GM21576 (cell line): ENCODE data around the gene ATP7B.

Experiments
- ATAC-seq: cut with Tn5 transposase; IDR thresholded peaks from one replicate; pipeline ENCODE4 v1.9.1; 2021; ENCODE audit warnings: mild to moderate bottlenecking, moderate library complexity; ENCODE audit not compliant: unreplicated experiment

ATP7B gene

GRCh38 chr13:51953347-51954195 is 57.7 kb downstream of the ATP7B start:
- no peak for ATAC-seq

DNA sequence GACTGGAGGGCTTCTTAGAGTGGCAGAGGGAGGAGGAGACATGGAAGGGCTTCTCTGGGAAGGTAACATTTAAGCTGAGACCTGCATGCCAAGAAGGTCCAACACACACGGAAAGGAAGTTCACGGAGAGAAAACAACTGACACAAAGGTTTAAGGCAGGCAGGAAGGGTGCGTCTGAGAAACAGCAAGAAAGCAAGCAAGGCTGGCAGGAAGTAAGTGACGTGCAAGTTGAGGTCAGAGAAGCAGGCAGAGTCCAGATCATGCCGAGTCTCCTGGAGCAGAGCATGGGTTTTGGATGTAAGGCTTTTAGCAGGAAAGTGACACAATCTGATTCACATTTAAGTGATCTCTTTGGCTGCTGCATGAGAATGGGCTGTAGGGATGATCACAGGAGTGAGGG is 60.5 kb downstream of the ATP7B start:
- no peak for ATAC-seq

DNA sequence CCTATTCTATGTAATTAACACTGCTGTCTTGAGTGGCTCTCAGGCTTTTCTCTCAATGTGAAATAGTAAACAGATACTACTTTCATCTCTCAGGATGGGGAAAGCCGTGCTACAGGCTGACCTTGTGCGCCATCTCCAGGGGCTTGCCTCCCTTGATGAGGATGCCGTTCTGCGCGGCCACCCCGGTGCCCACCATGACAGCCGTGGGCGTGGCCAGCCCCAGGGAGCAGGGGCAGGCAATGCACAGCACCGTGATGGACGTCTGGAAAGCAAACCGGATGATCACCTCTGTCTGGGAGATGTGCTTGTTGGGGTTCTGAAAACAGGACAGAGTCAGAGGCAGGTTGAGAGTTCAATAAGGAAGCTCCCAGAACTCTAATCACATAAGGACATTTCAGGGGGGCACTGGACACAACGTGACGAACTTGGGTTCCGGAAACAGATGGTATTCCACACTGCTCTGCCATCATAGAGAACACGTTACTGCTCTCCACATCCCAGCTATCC is 65.0 kb downstream of the ATP7B start:
- ATAC-seq, result no peak

- ATAC-seq, result peak; percentile 65
Measured at GRCh38 chr13:51945149-51945548, 66.1 kb downstream of the ATP7B start.

DNA sequence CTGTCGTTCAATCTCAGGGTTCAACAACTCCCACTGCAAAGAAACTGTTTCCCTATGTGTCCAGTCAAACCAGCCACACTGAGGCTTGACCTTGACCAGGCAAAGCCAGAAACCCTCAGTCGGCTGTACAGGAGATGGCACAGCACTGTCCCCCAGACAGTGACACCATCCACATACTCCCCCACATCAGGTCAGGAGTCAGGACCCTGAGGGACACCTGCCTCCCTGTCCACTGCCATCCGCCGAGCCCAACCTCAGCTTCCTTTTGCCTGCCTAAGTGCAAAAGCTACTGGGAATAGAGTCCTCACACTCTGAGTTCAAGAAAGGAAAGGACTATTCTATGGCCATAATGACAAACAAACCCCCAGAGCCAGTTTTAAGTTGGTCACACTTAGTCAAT is 66.8 kb downstream of the ATP7B start:
- ATAC-seq, result no peak

- ATAC-seq, result no peak
Measured at GRCh38 chr13:51943721-51944120, 67.5 kb downstream of the ATP7B start.

- no peak for ATAC-seq
Measured at GRCh38 chr13:51942189-51942588, 69.1 kb downstream of the ATP7B start.

DNA sequence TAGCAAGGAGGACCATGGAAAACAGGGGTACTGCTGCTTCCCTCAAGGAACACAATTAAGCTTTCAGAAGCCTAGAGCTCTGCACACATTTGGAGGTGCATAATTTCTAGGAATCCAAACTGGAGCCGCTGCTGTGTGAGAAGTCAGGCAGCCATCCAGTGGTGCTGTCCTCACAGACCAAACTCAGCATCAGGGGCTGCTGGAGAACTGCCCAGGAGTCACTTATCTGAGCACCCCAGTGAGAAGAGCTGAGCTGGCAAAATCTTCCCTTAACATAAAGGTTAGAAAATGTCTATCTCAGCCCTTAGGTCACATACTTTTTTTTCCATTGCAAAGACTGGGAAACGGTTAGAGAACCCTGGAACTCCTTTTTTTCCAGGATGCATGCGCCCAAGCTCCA is 72.8 kb downstream of the ATP7B start:
- no peak for ATAC-seq

- no peak for ATAC-seq
Measured at GRCh38 chr13:51937320-51938290, 73.6 kb downstream of the ATP7B start.

- no peak for ATAC-seq
Measured at GRCh38 chr13:51935326-51936171, 75.7 kb downstream of the ATP7B start.

DNA sequence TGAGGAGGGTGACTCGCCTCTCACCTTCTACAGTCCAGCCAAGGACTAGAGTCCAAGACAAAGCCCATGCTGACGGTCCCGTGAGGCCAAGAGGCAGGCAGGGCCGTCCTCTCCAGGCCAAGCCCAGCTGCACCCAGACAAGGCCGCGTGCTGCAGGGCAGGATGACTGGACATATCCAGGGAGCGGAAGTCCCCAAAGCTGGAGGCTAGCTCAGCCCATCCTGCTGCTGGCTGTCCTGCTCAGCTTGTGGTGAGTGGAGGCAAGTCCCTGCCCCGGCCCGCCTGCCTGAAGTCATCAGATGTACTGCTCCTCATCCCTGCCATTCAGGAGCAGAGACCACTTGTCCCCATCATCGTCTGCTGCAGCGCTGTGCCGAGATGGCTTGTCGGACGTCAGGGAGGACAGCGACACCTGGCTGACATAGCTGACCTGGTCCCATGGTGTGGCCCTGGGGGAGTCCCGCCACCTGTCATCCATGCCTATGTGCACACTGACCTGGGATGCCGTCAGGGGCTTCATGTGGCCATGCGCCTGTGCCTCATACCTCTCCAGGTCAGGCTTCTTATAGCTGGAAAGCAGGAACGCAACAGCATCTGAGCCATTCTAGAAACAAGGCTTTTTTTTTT is 76.7 kb downstream of the ATP7B start:
- ATAC-seq, result no peak

GRCh38 chr13:51933466-51934058 is 77.7 kb downstream of the ATP7B start:
- ATAC-seq, result no peak

- no peak for ATAC-seq
Measured at GRCh38 chr13:51932231-51932630, 79.0 kb downstream of the ATP7B start.

- no peak for ATAC-seq
Measured at GRCh38 chr13:51931606-51932005, 79.6 kb downstream of the ATP7B start.

- ATAC-seq, result no peak
Measured at GRCh38 chr13:51929699-51930098, 81.6 kb downstream of the ATP7B start.

DNA sequence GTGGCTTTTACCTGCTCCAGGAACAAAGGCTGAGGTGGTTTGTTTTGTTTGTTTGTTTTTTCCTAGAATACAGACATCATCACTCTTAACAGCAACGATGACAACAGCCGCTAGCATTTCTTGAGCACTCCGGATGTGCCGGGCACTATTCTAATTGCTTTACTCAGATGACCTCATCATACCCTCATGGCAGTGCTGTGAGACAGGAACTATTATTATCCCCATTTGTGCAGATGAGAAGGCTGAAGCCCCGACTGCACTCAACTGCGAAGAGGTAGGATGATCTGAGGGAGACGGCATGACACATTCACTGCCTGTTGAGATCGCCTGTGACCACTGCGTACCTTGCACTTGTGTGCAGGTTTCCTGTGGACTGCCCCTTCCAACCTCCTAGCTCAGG is 83.0 kb downstream of the ATP7B start:
- ATAC-seq, result no peak

- ATAC-seq, result no peak
Measured at GRCh38 chr13:51927129-51927528, 84.1 kb downstream of the ATP7B start.

- no peak for ATAC-seq
Measured at GRCh38 chr13:51926528-51926885, 84.7 kb downstream of the ATP7B start.

DNA sequence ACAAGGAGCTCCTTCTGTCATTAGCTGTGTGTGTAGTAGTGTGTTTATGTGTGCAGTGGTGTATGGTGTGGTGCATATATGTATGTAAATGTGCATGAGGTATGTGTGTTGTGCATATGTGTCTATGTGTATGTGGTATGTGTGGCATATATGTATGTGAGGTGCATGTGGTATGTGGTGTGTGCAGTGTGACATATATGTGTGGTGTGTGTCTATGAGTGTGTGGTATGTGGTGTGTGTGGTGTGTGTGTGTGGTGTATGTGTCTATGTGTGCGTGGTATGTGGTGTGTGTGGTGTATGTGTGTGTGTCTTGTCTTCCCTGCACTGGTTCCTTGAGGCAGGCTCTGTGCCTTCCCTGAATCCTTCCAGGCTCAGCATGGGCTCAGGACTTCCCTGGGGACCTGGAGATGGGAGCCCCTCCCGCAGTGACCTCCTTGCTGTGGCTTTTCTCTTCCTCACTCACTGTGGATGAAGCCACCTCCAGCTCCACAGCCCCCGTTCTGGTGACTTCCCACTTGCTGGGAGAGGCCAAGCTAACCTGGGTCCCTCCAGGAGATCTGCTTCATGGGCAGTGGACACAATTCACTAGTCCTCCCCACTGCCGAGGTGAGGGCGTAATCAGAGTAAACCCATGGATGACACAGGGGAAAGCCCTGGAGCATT is 85.3 kb downstream of the ATP7B start:
- no peak for ATAC-seq
